Ishikawa (cell line): ENCODE data around the gene RBM19.

Experiments
- CEBPB ChIP-seq: IDR thresholded peaks from 2 replicates; pipeline ENCODE4 v1.6.1; 2012
- EGR1 ChIP-seq: IDR thresholded peaks from 2 replicates; pipeline ENCODE4 v1.6.1; 2012
- TAF1 ChIP-seq: IDR thresholded peaks from 2 replicates; pipeline ENCODE4 v1.6.1; 2012; ENCODE audit warnings: low read depth, mild to moderate bottlenecking
- TEAD4 ChIP-seq: IDR thresholded peaks from 2 replicates; pipeline ENCODE4 v1.6.1; 2012
- YY1 ChIP-seq: IDR thresholded peaks from 2 replicates; pipeline ENCODE4 v1.6.1; 2012; ENCODE audit warnings: low read depth
- TF ChIP-seq, protein P1 (sequence below): IDR thresholded peaks from 2 replicates; pipeline ENCODE4 v1.6.1; 2012
- TF ChIP-seq, protein P2 (sequence below): IDR thresholded peaks from 2 replicates; pipeline ENCODE4 v1.6.1; 2012; ENCODE audit warnings: low read depth, mild to moderate bottlenecking

DNA sequence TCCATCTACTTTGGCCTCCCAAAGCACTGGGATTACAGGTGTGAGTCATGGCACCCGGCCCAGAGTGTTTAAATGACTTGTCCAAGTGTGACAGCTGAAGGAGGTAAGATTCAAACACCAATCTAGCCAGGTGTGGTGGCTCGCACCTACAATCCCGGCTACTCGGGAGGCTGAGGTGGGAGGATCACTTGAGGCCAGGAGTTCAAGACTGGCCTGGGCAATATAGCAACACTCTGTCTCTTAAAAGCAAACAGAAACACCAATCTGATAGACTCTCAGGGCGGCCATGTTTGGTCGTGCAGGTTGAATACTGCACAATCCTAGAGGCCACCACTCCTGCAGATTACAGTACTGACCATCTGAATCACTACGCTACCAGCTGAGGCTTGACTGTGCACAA is 68.7 kb downstream of the RBM19 start:
- TF ChIP-seq CEBPB = no peak
- no peak for TF ChIP-seq YY1
- TF ChIP-seq EGR1 = no peak
- TF ChIP-seq, protein P1, sequence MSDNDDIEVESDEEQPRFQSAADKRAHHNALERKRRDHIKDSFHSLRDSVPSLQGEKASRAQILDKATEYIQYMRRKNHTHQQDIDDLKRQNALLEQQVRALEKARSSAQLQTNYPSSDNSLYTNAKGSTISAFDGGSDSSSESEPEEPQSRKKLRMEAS = no peak
- TF ChIP-seq, protein P2, sequence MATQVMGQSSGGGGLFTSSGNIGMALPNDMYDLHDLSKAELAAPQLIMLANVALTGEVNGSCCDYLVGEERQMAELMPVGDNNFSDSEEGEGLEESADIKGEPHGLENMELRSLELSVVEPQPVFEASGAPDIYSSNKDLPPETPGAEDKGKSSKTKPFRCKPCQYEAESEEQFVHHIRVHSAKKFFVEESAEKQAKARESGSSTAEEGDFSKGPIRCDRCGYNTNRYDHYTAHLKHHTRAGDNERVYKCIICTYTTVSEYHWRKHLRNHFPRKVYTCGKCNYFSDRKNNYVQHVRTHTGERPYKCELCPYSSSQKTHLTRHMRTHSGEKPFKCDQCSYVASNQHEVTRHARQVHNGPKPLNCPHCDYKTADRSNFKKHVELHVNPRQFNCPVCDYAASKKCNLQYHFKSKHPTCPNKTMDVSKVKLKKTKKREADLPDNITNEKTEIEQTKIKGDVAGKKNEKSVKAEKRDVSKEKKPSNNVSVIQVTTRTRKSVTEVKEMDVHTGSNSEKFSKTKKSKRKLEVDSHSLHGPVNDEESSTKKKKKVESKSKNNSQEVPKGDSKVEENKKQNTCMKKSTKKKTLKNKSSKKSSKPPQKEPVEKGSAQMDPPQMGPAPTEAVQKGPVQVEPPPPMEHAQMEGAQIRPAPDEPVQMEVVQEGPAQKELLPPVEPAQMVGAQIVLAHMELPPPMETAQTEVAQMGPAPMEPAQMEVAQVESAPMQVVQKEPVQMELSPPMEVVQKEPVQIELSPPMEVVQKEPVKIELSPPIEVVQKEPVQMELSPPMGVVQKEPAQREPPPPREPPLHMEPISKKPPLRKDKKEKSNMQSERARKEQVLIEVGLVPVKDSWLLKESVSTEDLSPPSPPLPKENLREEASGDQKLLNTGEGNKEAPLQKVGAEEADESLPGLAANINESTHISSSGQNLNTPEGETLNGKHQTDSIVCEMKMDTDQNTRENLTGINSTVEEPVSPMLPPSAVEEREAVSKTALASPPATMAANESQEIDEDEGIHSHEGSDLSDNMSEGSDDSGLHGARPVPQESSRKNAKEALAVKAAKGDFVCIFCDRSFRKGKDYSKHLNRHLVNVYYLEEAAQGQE = no peak
- no peak for TF ChIP-seq TAF1
- TF ChIP-seq TEAD4 = no peak
